ENCODE results near the gene NGFR.

GRCh38 chr17:49447628-49448302, 47.3 kb upstream of the NGFR start:
- no peak for TF ChIP-seq CTCF (conservative IDR thresholded peaks at IDR 0.05)
- no peak for TF ChIP-seq EZH2 (IDR thresholded peaks at IDR 0.05; ENCODE audit: low read depth)
